BJ (cell line): Measurements from ENCODE around the gene TAMALIN. TPM values are rescaled to one million over a fixed set of nuclear protein-coding genes. Genes with fewer than 3 reads are reported as not detected.

Source experiments
- CTCF ChIA-PET: fragments of 350-600 bp; formaldehyde crosslinking; extraction: SDS; loops from one replicate; lab custom pipeline; 2021; ENCODE audit warnings: antibody characterized with exemption, inconsistent platforms; lab: Yijun Ruan, JAX
- POLR2A ChIA-PET: fragments of 300-600 bp; sonication (Branson Sonifier 250); formaldehyde crosslinking; extraction: SDS; loops from one replicate; lab custom pipeline; 2021; ENCODE audit warnings: antibody characterized with exemption; lab: Charles Lee
- DNase-seq: peaks from one replicate; pipeline ENCODE4 v3.0.0-alpha.2; 2011; ENCODE audit warnings: low read depth
- H3K27me3 ChIP-seq: 2 replicates; pipeline ENCODE4 v1.6.0; 2011; ENCODE audit warnings: low read length; ENCODE audit not compliant: control insufficient read depth, insufficient read depth
- H3K36me3 ChIP-seq: 2 replicates; pipeline ENCODE4 v1.5.1; 2011; ENCODE audit warnings: low read length; ENCODE audit not compliant: control insufficient read depth, insufficient read depth
- H3K4me3 ChIP-seq: 2 replicates; pipeline ENCODE4 v1.5.1; 2011; ENCODE audit warnings: low read depth, mild to moderate bottlenecking, control low read depth, low read length
- CTCF ChIP-seq: IDR thresholded peaks from 2 replicates; pipeline ENCODE4 v1.5.1; 2011; ENCODE audit warnings: low read depth, mild to moderate bottlenecking, control low read depth, inconsistent platforms, low read length, moderate library complexity; ENCODE audit not compliant: insufficient read depth
- polyA plus RNA-seq: library from polyadenylated mRNA; depleted of rRNA; stranded (reverse); fragments of >200 nt; gene quantifications from 2 replicates; pipeline ENCODE4 v1.2.3, GENCODE V29; 2011; rRNA removed
- small RNA-seq: library from RNA; depleted of rRNA; stranded (forward); fragments of <200 nt; gene quantifications from one replicate; pipeline ENCODE3, GENCODE V24; 2012; ENCODE audit warnings: low replicate concordance, low read depth; ENCODE audit not compliant: insufficient read length

The TAMALIN gene
- polyA plus RNA-seq, 1 experiment: 1.3 TPM

GRCh38 chr12:52061470-52062166 lies 54.9 kb downstream of the TAMALIN start:
- no peak for DNase-seq
- ChIA-PET POLR2A (no interaction called here), CTCF (interaction anchor here (0.6 to 6.6 kb wide), 5 partner anchors 9 to 54 kb away, joined by 3 to 59 read pairs (median 7); partner anchors contain the start of genes ATG101 and NR4A1)
- Histone ChIP-seq H3K4me3 (no peak overlapping the region), H3K27me3 (no peaks in the 10 kb centered on the region), H3K36me3 (peaks cover 8% of the 10 kb centered on the region)
- TF ChIP-seq CTCF: no peak

GRCh38 chr12:52062167-52063081 lies 55.7 kb downstream of the TAMALIN start:
- Histone ChIP-seq H3K4me3 (no peak overlapping the region), H3K27me3 (no peaks in the 10 kb centered on the region), H3K36me3 (peaks cover 4% of the 10 kb centered on the region)
- POLR2A ChIA-PET: no interaction called here
- TF ChIP-seq CTCF: no peak
- no peak for DNase-seq
- CTCF ChIA-PET: interaction anchor here (1.0 to 6.6 kb wide), 5 partner anchors 8 to 41 kb away, joined by 5 to 59 read pairs (median 7); partner anchors contain the start of genes ATG101 and NR4A1

GRCh38 chr12:52063082-52063924 lies 56.6 kb downstream of the TAMALIN start:
- Histone ChIP-seq H3K27me3 (no peaks in the 10 kb centered on the region), H3K36me3 (peaks cover 4% of the 10 kb centered on the region), H3K4me3 (no peak overlapping the region)
- CTCF ChIA-PET: interaction anchor here (1.0 to 6.6 kb wide), 7 partner anchors 7 to 42 kb away, joined by 3 to 59 read pairs (median 6); partner anchors contain the start of genes ATG101 and NR4A1
- TF ChIP-seq CTCF: no peak
- DNase-seq: no peak
- POLR2A ChIA-PET: interaction anchor here (0.6 to 1.1 kb wide), 2 partner anchors 12 to 348 kb away, joined by 3 read pairs; partner anchors contain the start of gene NR4A1

GRCh38 chr12:52063981-52064649 lies 57.4 kb downstream of the TAMALIN start:
- ChIA-PET CTCF (interaction anchor here (0.6 to 6.6 kb wide), 5 partner anchors 9 to 39 kb away, joined by 3 to 59 read pairs (median 3); no protein-coding TSS in a partner anchor), POLR2A (interaction anchor here (0.6 to 1.1 kb wide), 3 partner anchors 10 to 349 kb away, joined by 3 read pairs; partner anchors contain the start of gene NR4A1)
- TF ChIP-seq CTCF: no peak
- no peak overlapping the region for H3K4me3 ChIP-seq
- no peaks in the 10 kb centered on the region for H3K27me3 ChIP-seq
- no peak for DNase-seq
- H3K36me3 ChIP-seq: no peaks in the 10 kb centered on the region

Small RNAs within 50 kb of the gene (small RNA-seq; reads per million reads assigned to genes)
- not detected for gene RNU6-574P

Other genes starting within 250 kb of the TAMALIN start
- 0.01 TPM in 1 of 2 replicates, not detected in the other for gene FIGNL2, start 158.2 kb upstream of the TAMALIN start, polyA plus RNA-seq
- gene ANKRD33, start 118.8 kb upstream of the TAMALIN start, polyA plus RNA-seq: not detected in 2 replicates
- 7.8 and 13.1 TPM in 2 replicates for gene ACVRL1, start 99.4 kb upstream of the TAMALIN start, polyA plus RNA-seq
- 12.6 and 12.9 TPM in 2 replicates for gene ACVR1B, start 55.2 kb upstream of the TAMALIN start, polyA plus RNA-seq
- 9.8 and 18.6 TPM in 2 replicates for gene NR4A1, start 44.5 kb downstream of the TAMALIN start, polyA plus RNA-seq
- 115 and 163 TPM in 2 replicates for gene ATG101, start 63.0 kb downstream of the TAMALIN start, polyA plus RNA-seq
- 0.05 TPM in 1 of 2 replicates, not detected in the other for gene SMIM41, start 72.8 kb downstream of the TAMALIN start, polyA plus RNA-seq
- gene KRT80, start 185.1 kb downstream of the TAMALIN start, polyA plus RNA-seq: 4.2 and 5.9 TPM in 2 replicates
- 238 and 659 TPM in 2 replicates for gene KRT7, start 226.3 kb downstream of the TAMALIN start, polyA plus RNA-seq